ENCODE results near the gene SRPRB.
A peak's percentile ranks its signal among the peaks of the same experiment; 100 is the strongest.

Gene SRPRB

DNA sequence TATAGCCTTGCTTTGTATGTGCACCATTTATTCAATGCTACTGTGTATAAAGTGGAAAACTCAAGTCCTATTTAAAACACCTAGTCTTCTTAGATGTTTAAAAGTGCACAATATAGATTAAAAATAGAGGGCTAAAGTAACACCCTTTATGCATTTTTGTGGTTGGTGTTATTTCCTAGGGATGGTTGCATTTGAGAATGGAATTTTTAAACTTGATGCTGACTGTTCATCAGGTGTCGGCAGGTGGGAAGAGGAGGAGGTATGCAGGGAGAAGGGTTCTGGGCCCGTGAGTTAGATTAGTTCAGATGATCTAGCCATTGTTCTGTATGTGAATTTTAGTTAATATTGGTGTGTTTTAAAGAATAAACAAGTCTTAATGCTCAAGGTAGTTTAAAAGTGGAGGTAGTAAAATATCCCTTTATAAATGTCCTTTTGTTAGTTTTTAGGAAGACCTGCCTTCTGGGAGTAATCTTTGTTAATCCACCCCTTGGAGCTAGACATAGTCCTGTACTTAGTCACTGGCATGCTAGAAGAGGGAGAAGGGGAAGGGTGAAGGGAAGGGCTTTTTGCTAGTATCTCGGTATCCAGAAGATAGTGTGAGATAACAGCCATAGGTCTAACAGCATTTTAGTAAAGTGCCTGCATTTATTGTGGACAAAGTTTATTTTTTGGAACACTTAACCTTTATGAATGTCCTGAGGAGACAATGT lies 8.1 kb upstream of the SRPRB start:
- H3K27me3 ChIP-seq, result peaks cover 49% of the 10 kb centered on the region
- H3K4me1 ChIP-seq (ENCODE audit: control insufficient read depth in 1 of 2, insufficient read depth in 1 of 2, low read depth in 1 of 2, low read length in 1 of 2), result no peaks in the 10 kb centered on the region
- no peaks in the 10 kb centered on the region for H3K36me3 ChIP-seq
- H3K9me3 ChIP-seq, result no peaks in the 10 kb centered on the region
- H3K4me3 ChIP-seq (ENCODE audit: low read depth in 1 of 2, low read length in 1 of 2), result no peak overlapping the region
- TF ChIP-seq, protein P1, sequence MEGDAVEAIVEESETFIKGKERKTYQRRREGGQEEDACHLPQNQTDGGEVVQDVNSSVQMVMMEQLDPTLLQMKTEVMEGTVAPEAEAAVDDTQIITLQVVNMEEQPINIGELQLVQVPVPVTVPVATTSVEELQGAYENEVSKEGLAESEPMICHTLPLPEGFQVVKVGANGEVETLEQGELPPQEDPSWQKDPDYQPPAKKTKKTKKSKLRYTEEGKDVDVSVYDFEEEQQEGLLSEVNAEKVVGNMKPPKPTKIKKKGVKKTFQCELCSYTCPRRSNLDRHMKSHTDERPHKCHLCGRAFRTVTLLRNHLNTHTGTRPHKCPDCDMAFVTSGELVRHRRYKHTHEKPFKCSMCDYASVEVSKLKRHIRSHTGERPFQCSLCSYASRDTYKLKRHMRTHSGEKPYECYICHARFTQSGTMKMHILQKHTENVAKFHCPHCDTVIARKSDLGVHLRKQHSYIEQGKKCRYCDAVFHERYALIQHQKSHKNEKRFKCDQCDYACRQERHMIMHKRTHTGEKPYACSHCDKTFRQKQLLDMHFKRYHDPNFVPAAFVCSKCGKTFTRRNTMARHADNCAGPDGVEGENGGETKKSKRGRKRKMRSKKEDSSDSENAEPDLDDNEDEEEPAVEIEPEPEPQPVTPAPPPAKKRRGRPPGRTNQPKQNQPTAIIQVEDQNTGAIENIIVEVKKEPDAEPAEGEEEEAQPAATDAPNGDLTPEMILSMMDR (IDR thresholded peaks at IDR 0.05), result no peak
- no peak overlapping the region for H3K27ac ChIP-seq

DNA sequence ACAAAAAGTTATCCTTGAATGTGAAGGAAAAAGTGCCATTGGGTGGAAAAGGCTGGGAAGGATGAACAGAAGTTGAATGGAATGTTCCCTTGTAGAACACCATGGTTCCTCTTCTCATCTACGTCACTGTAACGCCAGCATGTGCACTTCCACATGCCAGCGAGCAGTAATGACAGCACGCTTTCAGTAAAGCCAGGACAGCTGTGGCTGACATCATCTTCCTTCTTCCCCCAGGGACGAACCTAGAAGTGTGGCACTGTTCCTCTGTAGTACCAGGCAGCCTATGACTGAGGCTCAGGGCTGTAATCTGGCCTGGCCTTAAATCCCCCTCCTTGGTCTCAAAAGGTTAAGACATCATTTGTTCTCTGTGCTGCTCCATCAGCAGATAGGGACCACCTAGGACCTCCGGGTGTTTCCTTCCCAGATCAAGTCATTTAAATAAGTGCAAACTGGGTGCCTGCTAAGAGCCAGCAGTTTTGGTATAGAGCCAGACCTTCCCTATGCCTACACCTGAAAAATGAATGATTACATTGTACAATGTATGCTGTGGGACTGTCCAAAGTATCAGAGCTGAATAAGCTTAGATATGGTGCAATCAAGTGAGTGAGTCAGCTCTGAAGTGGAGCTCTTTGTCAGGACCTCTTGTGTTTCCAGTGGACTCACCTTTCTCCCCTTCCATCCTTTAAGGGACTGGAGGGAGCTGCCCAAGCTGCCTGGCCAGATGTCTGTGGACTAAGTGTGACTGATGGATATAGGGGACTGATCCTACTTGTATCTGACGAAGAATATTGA lies 5.6 kb upstream of the SRPRB start:
- no peak overlapping the region for H3K27ac ChIP-seq
- H3K4me1 ChIP-seq (ENCODE audit: control insufficient read depth in 1 of 2, insufficient read depth in 1 of 2, low read depth in 1 of 2, low read length in 1 of 2), result no peaks in the 10 kb centered on the region
- H3K9me3 ChIP-seq, result no peaks in the 10 kb centered on the region
- no peaks in the 10 kb centered on the region for H3K36me3 ChIP-seq
- TF ChIP-seq, protein P1 (IDR thresholded peaks at IDR 0.05), result no peak
- peaks cover 49% of the 10 kb centered on the region for H3K27me3 ChIP-seq
- no peak overlapping the region for H3K4me3 ChIP-seq (ENCODE audit: low read depth in 1 of 2, low read length in 1 of 2)

DNA sequence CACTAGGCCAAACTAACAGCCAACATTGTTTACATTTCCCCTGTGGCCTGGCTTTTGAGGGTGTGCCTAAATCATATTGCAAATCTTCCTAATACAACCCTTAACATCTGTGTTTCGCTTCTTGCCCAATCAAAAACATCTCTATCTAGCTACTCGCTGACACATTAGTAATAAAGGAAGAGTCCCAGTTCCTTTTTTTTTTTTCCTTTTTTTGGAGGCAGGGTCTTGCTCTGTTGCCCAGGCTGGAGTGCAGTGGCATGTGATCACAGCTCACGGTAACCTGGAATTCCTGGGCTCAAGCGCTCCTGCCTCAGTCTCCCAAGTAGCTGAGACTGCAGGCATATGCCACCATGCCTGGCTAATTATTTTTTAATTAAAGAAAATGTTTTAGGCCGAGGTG lies 2.1 kb upstream of the SRPRB start:
- Histone ChIP-seq H3K9me3 (no peaks in the 10 kb centered on the region), H3K27me3 (peaks cover 40% of the 10 kb centered on the region), H3K4me3 (ENCODE audit: low read depth in 1 of 2, low read length in 1 of 2) (no peak overlapping the region), H3K36me3 (no peaks in the 10 kb centered on the region), H3K27ac (no peak overlapping the region), H3K4me1 (ENCODE audit: control insufficient read depth in 1 of 2, insufficient read depth in 1 of 2, low read depth in 1 of 2, low read length in 1 of 2) (peaks cover 6 to 14% of the 10 kb centered on the region in 2 experiments)
- TF ChIP-seq, protein P1 (IDR thresholded peaks at IDR 0.05), result no peak

DNA sequence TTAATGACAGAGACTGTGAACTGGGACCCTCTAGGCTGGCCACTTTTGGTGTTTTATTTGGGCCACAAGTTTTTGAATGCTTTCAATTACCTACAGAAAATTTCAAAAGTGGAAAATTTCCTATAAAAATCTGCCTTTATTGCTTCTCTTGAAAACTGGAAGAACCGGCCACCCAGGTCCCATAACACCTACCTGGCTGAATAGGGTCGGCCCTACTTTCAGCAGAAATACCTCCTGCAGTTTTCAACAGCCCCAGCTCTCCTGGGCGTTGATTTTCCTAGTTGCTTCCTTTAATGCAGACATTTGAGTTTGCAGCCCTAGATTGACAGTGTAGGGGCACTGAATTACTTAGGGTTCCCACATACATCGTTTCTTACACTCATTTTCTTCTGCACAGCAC lies 719 bp upstream of the SRPRB start:
- TF ChIP-seq, protein P1 (IDR thresholded peaks at IDR 0.05), result no peak
- Histone ChIP-seq H3K36me3 (no peaks in the 10 kb centered on the region), H3K27me3 (peaks cover 26% of the 10 kb centered on the region), H3K9me3 (no peaks in the 10 kb centered on the region), H3K4me3 (ENCODE audit: low read depth in 1 of 2, low read length in 1 of 2) (no peak overlapping the region), H3K4me1 (ENCODE audit: control insufficient read depth in 1 of 2, insufficient read depth in 1 of 2, low read depth in 1 of 2, low read length in 1 of 2) (peaks cover 6 to 14% of the 10 kb centered on the region in 2 experiments), H3K27ac (no peak overlapping the region)

DNA sequence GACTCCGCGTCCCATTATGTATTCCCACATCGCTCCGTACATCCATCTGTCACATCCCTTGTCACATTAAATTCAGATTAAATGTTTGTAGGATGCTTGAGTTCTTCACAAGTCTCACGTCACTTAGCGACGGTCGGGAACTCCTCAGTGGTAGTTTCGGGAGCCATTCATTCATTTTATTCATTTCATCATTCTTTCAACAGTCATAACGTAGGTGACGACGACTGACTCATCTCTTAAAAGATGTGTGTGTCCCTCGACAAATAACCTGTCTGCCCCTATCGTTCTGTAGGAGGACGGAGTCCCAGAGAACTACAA lies 272 bp upstream of the SRPRB start:
- no peaks in the 10 kb centered on the region for H3K36me3 ChIP-seq
- peaks cover 22% of the 10 kb centered on the region for H3K27me3 ChIP-seq
- peak overlapping the region; percentile 68 to 73 for H3K4me3 ChIP-seq (ENCODE audit: low read depth in 1 of 2, low read length in 1 of 2)
- TF ChIP-seq, protein P1 (IDR thresholded peaks at IDR 0.05), result no peak
- no peaks in the 10 kb centered on the region for H3K9me3 ChIP-seq
- no peak overlapping the region for H3K27ac ChIP-seq
- H3K4me1 ChIP-seq (ENCODE audit: control insufficient read depth in 1 of 2, insufficient read depth in 1 of 2, low read depth in 1 of 2, low read length in 1 of 2), result peaks cover 6 to 14% of the 10 kb centered on the region in 2 experiments

All from neutrophil (primary cell).